HG03342 (cell line): ENCODE measurements around the gene DSCAML1.

Source experiments
- ATAC-seq: cut with Tn5 transposase; IDR thresholded peaks from one replicate; pipeline ENCODE4 v1.9.1; 2021; ENCODE audit warnings: mild to moderate bottlenecking, moderate library complexity; ENCODE audit not compliant: unreplicated experiment

DSCAML1 gene

GRCh38 chr11:117440258-117440657, 356.8 kb downstream of the DSCAML1 start:
- no peak for ATAC-seq

- ATAC-seq = no peak
Observed at GRCh38 chr11:117439256-117439655, 357.8 kb downstream of the DSCAML1 start.

GRCh38 chr11:117438371-117439000, 358.5 kb downstream of the DSCAML1 start:
- no peak for ATAC-seq

- no peak for ATAC-seq
Observed at GRCh38 chr11:117437791-117438130, 359.3 kb downstream of the DSCAML1 start.

- ATAC-seq = no peak
Observed at GRCh38 chr11:117437041-117437790, 359.8 kb downstream of the DSCAML1 start.

- no peak for ATAC-seq
Observed at GRCh38 chr11:117435326-117435725, 361.7 kb downstream of the DSCAML1 start.

- ATAC-seq = no peak
Observed at GRCh38 chr11:117434481-117434880, 362.5 kb downstream of the DSCAML1 start.

- no peak for ATAC-seq
Observed at GRCh38 chr11:117433717-117434116, 363.3 kb downstream of the DSCAML1 start.

- ATAC-seq = no peak
Observed at GRCh38 chr11:117431436-117431835, 365.6 kb downstream of the DSCAML1 start.

GRCh38 chr11:117430293-117430955, 366.6 kb downstream of the DSCAML1 start:
- no peak for ATAC-seq

GRCh38 chr11:117428856-117429229, 368.2 kb downstream of the DSCAML1 start:
- ATAC-seq = no peak

- no peak for ATAC-seq
Observed at GRCh38 chr11:117428186-117428855, 368.7 kb downstream of the DSCAML1 start.

GRCh38 chr11:117427356-117427874, 369.6 kb downstream of the DSCAML1 start:
- no peak for ATAC-seq

GRCh38 chr11:117426941-117427340, 370.1 kb downstream of the DSCAML1 start:
- no peak for ATAC-seq

- ATAC-seq = no peak
Observed at GRCh38 chr11:117426297-117426685, 370.7 kb downstream of the DSCAML1 start.

GRCh38 chr11:117425679-117426296, 371.2 kb downstream of the DSCAML1 start:
- ATAC-seq = no peak

- no peak for ATAC-seq
Observed at GRCh38 chr11:117424781-117425180, 372.2 kb downstream of the DSCAML1 start.

- ATAC-seq = no peak
Observed at GRCh38 chr11:117423046-117423575, 373.9 kb downstream of the DSCAML1 start.

- ATAC-seq = no peak
Observed at GRCh38 chr11:117421476-117421875, 375.5 kb downstream of the DSCAML1 start.

GRCh38 chr11:117421041-117421440, 376.0 kb downstream of the DSCAML1 start:
- ATAC-seq = no peak

GRCh38 chr11:117420598-117420997, 376.4 kb downstream of the DSCAML1 start:
- no peak for ATAC-seq
